Spleen (tissue), 11 donors: Measurements from ENCODE around the gene HHAT. TPM values are rescaled to one million over a fixed set of nuclear protein-coding genes. Genes with fewer than 3 reads are reported as not detected.
"Not testable (repeated sequence)": the region's sequence is repeated elsewhere in the genome, so short reads cannot be mapped to it uniquely, and the experiment has no call there.

Source experiments
- DNase-seq: peaks from one replicate; pipeline ENCODE4 v3.0.0-alpha.2; 2020
- H3K27ac ChIP-seq, 8 donors: fragments of 200-600 bp; sonication (generic) in 7 of 8; 1 replicate in 4 of 8; 2 replicates in 4 of 8; pipeline versions ENCODE4 v1.5.0 to v1.8.0; 2016 to 2021; ENCODE audit warnings: inconsistent platforms in 4 of 8, mild to moderate bottlenecking in 4 of 8, moderate library complexity in 1 of 8
- H3K27me3 ChIP-seq, 7 donors: fragments of 200-600 bp; sonication (generic) in 6 of 7; replicated peaks in 1 of 7; 1 replicate in 4 of 7; 2 replicates in 3 of 7; pipeline versions ENCODE4 v1.5.0 to v1.8.0; 2016 to 2021; ENCODE audit warnings: inconsistent platforms in 3 of 7, mild to moderate bottlenecking in 1 of 7
- H3K36me3 ChIP-seq, 6 donors: fragments of 200-600 bp; sonication (generic) in 5 of 6; 1 replicate in 4 of 6; 2 replicates in 2 of 6; pipeline versions ENCODE4 v1.5.0 to v1.8.0; 2016 to 2021; ENCODE audit warnings: inconsistent platforms in 2 of 6
- H3K4me1 ChIP-seq, 6 donors: fragments of 200-600 bp; sonication (generic) in 5 of 6; 1 replicate in 3 of 6; 2 replicates in 3 of 6; pipeline versions ENCODE4 v1.5.0 to v1.8.0; 2016 to 2021; ENCODE audit warnings: inconsistent platforms in 3 of 6
- H3K4me3 ChIP-seq, 8 donors: fragments of 200-600 bp; sonication (generic) in 7 of 8; 1 replicate in 4 of 8; 2 replicates in 4 of 8; pipeline versions ENCODE4 v1.5.0 to v1.8.0; 2016 to 2021; ENCODE audit warnings: inconsistent platforms in 4 of 8, mild to moderate bottlenecking in 4 of 8, moderate library complexity in 2 of 8
- H3K9me3 ChIP-seq, 8 donors: fragments of 200-600 bp; sonication (generic) in 7 of 8; 1 replicate in 4 of 8; 2 replicates in 4 of 8; pipeline versions ENCODE4 v1.5.0 to v1.8.0; 2016 to 2021; ENCODE audit warnings: inconsistent platforms in 4 of 8
- POLR2A ChIP-seq, 3 donors: fragments of 450-650 bp; IDR thresholded peaks; one replicate each; pipeline ENCODE4 v1.5.1; 2017; ENCODE audit warnings: antibody characterized with exemption in 3 of 3, mild to moderate bottlenecking in 1 of 3
- POLR2AphosphoS5 ChIP-seq, 3 donors: sonication (generic); formaldehyde crosslinking; IDR thresholded peaks; one replicate each; pipeline ENCODE4 v1.5.1; 2017; ENCODE audit warnings: antibody characterized with exemption in 3 of 3
- WGBS, 5 donors: extraction: QIAGEN DNeasy Blood & Tissue Kit in 3 of 5; methylation state at CpG; one replicate each; pipeline versions ENCODE4 v1.1.5 to v1.1.7; 2013 to 2018; 5-methylcytosine and 5-hydroxymethylcytosine counted together
- intact Hi-C: fragments of 100-400 bp; cut with DNase I; formaldehyde crosslinking; loops from one replicate; pipeline ENCODE4 v1.15.0; 2023; ENCODE audit warnings: low total_unique reads
- polyA plus RNA-seq, 3 donors: library from polyadenylated mRNA; stranded (reverse); fragments of 200-250 nt; gene quantifications; one replicate each; pipeline ENCODE4 v1.2.1, GENCODE V29; 2013
- total RNA-seq, 7 donors: library from RNA; depleted of rRNA in 3 of 7; stranded (reverse); fragments of >200 nt in 3 of 7; fragmentation: NEBNext Ultra II Directional in 4 of 7; extraction: Animal tissue kit (Norgen Biotek cat#: 25700) in 4 of 7; gene quantifications; one replicate each; pipeline versions ENCODE4 v1.1.0 to v1.2.1, GENCODE V29; 2016 to 2021
- TF ChIP-seq, protein P1 (sequence below), 11 experiments: fragments of 200-600 bp in 7 of 11; fragments of 450-650 bp in 4 of 11; sonication (generic) in 4 of 11; IDR thresholded peaks in 8 of 11; conservative IDR thresholded peaks in 3 of 11; 1 replicate in 7 of 11; 2 replicates in 4 of 11; pipeline versions ENCODE4 v1.4.0 to v1.8.0; 2016 to 2021; ENCODE audit warnings: antibody characterized with exemption in 11 of 11, inconsistent platforms in 4 of 11, mild to moderate bottlenecking in 1 of 11
- donor health status: healthy with polysubstance abuse.
- donor health status: DM: no; HTN: no; CAD: no; lungs with moderate emphysema.
- donor health status: DM: no; HTN: no; CAD: no.
- donor health status: Bipolar disorder and iron deficiency.
- donor health status: healthy.
- donor health status: DM: no; HTN: no; CAD: no.
- donor health status: DM: yes; HTN: yes; CAD: no.

The HHAT gene
- total and polyA plus RNA-seq, 10 donors, result 1.3 to 8.8 (median 4.7) TPM

DNA sequence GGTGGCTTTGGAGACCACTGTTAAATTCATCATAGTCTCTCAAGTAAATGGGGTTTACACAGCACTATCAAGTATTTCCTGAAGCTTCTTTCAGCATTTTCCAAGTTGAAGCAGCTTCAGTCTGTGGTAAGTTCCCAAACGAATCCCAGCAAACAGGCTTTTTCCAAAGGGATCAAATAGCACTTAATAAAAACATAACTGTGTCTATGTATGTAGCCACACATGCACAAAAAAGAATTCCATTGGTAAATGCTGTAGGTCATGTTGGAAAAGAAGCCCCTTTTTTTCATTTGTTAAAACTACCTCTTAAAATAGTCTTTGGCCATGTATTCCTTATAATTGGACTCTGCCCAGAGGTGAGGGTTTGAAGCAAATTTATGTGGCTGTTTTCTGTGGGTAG is 69.8 kb downstream of the HHAT start:
- Histone ChIP-seq H3K27ac (no peak overlapping the region), H3K4me1 (no peaks in the 10 kb centered on the region), H3K9me3 (no peaks in the 10 kb centered on the region), H3K36me3 (peaks cover 0 to 4% (median 0%) of the 10 kb centered on the region in 6 donors), H3K4me3 (no peak overlapping the region), H3K27me3 (no peaks in the 10 kb centered on the region)
- 65 to 90% (median 68%) methylated on average over 1 of the region's 1 CpG for WGBS, 5 donors
- intact Hi-C loops, result no loop called here
- TF ChIP-seq POLR2AphosphoS5 (IDR thresholded peaks at IDR 0.05) (no peak), POLR2A (IDR thresholded peaks at IDR 0.05) (no peak)
- TF ChIP-seq, protein P1, sequence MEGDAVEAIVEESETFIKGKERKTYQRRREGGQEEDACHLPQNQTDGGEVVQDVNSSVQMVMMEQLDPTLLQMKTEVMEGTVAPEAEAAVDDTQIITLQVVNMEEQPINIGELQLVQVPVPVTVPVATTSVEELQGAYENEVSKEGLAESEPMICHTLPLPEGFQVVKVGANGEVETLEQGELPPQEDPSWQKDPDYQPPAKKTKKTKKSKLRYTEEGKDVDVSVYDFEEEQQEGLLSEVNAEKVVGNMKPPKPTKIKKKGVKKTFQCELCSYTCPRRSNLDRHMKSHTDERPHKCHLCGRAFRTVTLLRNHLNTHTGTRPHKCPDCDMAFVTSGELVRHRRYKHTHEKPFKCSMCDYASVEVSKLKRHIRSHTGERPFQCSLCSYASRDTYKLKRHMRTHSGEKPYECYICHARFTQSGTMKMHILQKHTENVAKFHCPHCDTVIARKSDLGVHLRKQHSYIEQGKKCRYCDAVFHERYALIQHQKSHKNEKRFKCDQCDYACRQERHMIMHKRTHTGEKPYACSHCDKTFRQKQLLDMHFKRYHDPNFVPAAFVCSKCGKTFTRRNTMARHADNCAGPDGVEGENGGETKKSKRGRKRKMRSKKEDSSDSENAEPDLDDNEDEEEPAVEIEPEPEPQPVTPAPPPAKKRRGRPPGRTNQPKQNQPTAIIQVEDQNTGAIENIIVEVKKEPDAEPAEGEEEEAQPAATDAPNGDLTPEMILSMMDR (IDR thresholded peaks at IDR 0.05 in 8 of 11, conservative IDR thresholded peaks at IDR 0.05 in 3 of 11), result no peak
- DNase-seq, result no peak

DNA sequence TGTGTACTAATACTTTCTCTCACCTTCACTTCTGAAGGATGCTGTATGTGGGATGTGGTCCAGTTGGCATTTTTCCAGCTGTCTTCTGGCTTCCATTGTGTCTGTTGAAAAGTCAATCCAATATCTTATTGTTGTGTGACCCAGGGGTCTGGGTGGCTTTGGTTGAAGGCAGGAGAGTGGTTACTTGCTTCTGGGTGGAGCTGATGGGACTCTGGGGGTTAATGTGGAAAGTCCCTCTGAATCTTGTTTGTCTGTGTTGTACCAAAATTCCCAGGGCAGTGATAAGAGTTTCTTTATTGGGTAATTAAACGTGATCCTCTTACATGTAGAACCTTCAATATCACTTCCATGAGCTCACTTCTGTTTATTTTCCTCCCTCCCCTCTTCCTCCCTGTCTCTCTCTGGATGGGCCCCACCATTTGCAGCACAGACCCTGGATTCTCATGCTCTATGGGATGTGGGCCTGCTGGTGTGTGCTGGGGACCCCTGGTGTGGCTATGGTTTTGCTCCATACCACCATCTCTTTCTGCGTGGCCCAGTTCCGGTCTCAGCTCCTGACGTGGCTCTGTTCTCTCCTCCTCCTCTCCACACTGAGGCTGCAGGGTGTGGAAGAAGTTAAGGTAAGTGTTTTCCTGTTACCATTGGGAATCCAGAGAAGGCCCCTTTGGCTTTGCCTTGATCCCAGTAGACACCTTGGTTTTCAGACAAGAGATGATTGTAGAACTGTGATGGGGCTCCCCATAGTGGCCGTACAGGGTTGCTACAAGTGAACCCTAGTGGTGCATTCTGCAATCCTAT is 71.5 kb downstream of the HHAT start:
- no peak for DNase-seq
- Histone ChIP-seq H3K4me1 (no peaks in the 10 kb centered on the region), H3K27ac (no peak overlapping the region), H3K4me3 (no peak overlapping the region), H3K9me3 (no peaks in the 10 kb centered on the region), H3K27me3 (no peaks in the 10 kb centered on the region), H3K36me3 (peaks cover 0 to 12% (median 0%) of the 10 kb centered on the region in 6 donors)
- TF ChIP-seq POLR2A (IDR thresholded peaks at IDR 0.05), result no peak
- TF ChIP-seq, protein P1 (IDR thresholded peaks at IDR 0.05 in 8 of 11, conservative IDR thresholded peaks at IDR 0.05 in 3 of 11), result peak; percentile 22 to 81 (median 65)
- intact Hi-C loops, result loop anchor here (5.0 kb wide), 1 partner anchor 258 kb away; no protein-coding TSS in a partner anchor
- 60 to 71% (median 64%) methylated on average over 5 of the region's 5 CpGs for WGBS, 5 donors

DNA sequence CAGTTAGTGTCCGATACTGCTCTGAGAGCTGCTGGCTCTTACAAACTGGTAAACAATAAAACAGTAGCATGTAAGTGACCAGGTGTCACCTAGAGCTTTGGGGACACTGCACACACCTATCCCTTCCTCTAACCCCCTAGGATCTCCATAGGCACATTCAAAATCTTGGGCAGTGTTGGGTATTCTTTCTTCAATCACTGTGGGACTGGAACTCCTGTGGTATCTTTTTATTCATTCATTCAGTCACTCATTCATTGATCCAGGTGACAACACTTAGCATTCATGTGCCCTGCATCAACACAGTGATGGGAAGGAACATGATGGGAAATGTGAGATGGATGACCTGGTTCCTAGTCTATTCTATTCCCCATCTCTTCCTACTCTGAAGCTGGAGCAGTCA is 73.9 kb downstream of the HHAT start:
- peaks cover 0 to 3% (median 0%) of the 10 kb centered on the region in 6 donors for H3K4me1 ChIP-seq
- intact Hi-C loops, result loop anchor here (5.0 kb wide), 1 partner anchor 260 kb away; no protein-coding TSS in a partner anchor
- no peaks in the 10 kb centered on the region for H3K27me3 ChIP-seq
- WGBS, 5 donors, result 94 to 97% (median 95%) methylated on average over 1 of the region's 1 CpG
- H3K9me3 ChIP-seq, result no peaks in the 10 kb centered on the region
- peaks cover 0 to 12% (median 0%) of the 10 kb centered on the region in 6 donors for H3K36me3 ChIP-seq
- H3K27ac ChIP-seq, result no peak overlapping the region
- no peak overlapping the region for H3K4me3 ChIP-seq
- TF ChIP-seq POLR2A (IDR thresholded peaks at IDR 0.05) (no peak), POLR2AphosphoS5 (IDR thresholded peaks at IDR 0.05) (no peak)
- TF ChIP-seq, protein P1 (IDR thresholded peaks at IDR 0.05 in 8 of 11, conservative IDR thresholded peaks at IDR 0.05 in 3 of 11), result no peak
- no peak for DNase-seq

DNA sequence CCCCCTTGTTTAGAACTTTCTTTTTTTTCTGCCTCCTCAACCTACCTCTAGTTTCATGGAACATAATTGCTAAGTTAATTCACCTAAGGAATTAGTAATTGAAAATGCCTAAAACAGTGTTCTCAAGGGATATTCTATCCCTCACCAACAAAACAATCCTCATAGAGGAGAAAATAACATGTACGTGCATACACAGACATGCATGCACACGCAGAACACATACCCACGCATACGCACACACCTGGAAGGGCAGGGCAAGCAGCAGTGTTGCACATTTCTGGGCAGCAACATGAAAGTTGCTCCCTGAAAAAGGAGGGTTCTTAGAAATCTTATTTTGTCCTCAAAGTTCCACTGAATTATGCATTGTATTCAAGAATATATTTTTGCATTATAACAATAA is 76.6 kb downstream of the HHAT start:
- Histone ChIP-seq H3K9me3 (no peaks in the 10 kb centered on the region), H3K27ac (no peak overlapping the region), H3K27me3 (no peaks in the 10 kb centered on the region), H3K4me3 (no peak overlapping the region), H3K4me1 (peaks cover 0 to 3% (median 0%) of the 10 kb centered on the region in 6 donors), H3K36me3 (peaks cover 0 to 12% (median 0%) of the 10 kb centered on the region in 6 donors)
- 91 to 96% (median 95%) methylated on average over 4 of the region's 4 CpGs for WGBS, 5 donors
- intact Hi-C loops, result no loop called here
- TF ChIP-seq POLR2AphosphoS5 (IDR thresholded peaks at IDR 0.05) (no peak), POLR2A (IDR thresholded peaks at IDR 0.05) (no peak)
- TF ChIP-seq, protein P1 (IDR thresholded peaks at IDR 0.05 in 8 of 11, conservative IDR thresholded peaks at IDR 0.05 in 3 of 11), result no peak
- DNase-seq, result no peak

DNA sequence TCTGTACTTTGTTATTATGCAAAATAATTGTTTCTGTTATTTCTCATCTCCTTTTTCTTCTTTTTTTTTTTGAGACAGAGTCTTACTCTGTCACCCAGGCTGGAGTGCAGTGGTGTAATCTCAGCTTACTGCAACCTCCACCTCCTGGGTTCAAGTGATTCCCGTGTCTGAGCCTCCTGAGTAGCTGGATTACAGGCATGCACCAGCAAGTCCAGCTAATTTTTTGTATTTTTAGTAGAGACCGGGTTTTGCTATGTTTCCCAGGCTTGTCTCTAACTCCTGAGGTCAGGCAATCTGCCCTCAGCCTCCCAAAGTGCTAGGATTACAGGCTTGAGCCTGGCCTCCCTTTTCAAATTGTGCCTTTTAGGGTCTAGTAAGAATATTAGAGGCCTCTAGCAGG is 77.6 kb downstream of the HHAT start:
- intact Hi-C loops, H3K9me3 ChIP-seq, DNase-seq, H3K4me1 ChIP-seq, H3K27me3 ChIP-seq, H3K27ac ChIP-seq, H3K4me3 ChIP-seq: not testable (repeated sequence)
- WGBS, 5 donors, result 76 to 88% (median 79%) methylated on average over 2 of the region's 2 CpGs
- peaks cover 0 to 19% (median 0%) of the 10 kb centered on the region in 6 donors for H3K36me3 ChIP-seq
